Astrocyte of the spinal cord (primary cell): Measurements from ENCODE around the gene AMHR2.
A peak's percentile ranks its signal among the peaks of the same experiment; 100 is the strongest.

Experiments
- DNase-seq: peaks from one replicate; pipeline ENCODE4 v3.0.0; 2011; ENCODE audit warnings: low read depth, low spot score
- H3K4me3 ChIP-seq: 2 replicates; pipeline ENCODE4 v1.5.1; 2011; ENCODE audit warnings: low read depth, mild to moderate bottlenecking, low read length, moderate library complexity
- CTCF ChIP-seq: IDR thresholded peaks from 2 replicates; pipeline ENCODE4 v1.5.1; 2012; ENCODE audit warnings: low read depth, mild to moderate bottlenecking, low read length, inconsistent platforms
- in situ Hi-C: cut with HindIII; loops from 2 replicates; pipeline ENCODE4 v1.10.0; 2017; ENCODE audit warnings: low sequenced_read_pairs

The AMHR2 gene

GRCh38 chr12:53451661-53452158 lies 28.1 kb downstream of the AMHR2 start, which contains the start of gene PCBP2:
Gene PCBP2, plus strand, starts transcription at chr12:53452102. Its CDS starts 2,699 bp downstream, at chr12:53454801.
- DNase-seq, result peak; percentile 100
- peak within 1 kb of the TSS; percentile 98 for H3K4me3 ChIP-seq
- TF ChIP-seq CTCF, result peak; percentile 89
- in situ Hi-C loops, result no loop called here

- TF ChIP-seq CTCF, result peak; percentile 39
- in situ Hi-C loops, result no loop called here
- DNase-seq, result peak; percentile 95
- H3K4me3 ChIP-seq, result peak overlapping the region; percentile 98
Observed at GRCh38 chr12:53452159-53453077, 28.8 kb downstream of the AMHR2 start.

GRCh38 chr12:53453953-53454640 lies 30.4 kb downstream of the AMHR2 start:
- DNase-seq, result no peak
- H3K4me3 ChIP-seq, result peak overlapping the region; percentile 98
- in situ Hi-C loops, result no loop called here
- no peak for TF ChIP-seq CTCF

- DNase-seq, result no peak
- no peak overlapping the region for H3K4me3 ChIP-seq
- in situ Hi-C loops, result no loop called here
- TF ChIP-seq CTCF, result no peak
Observed at GRCh38 chr12:53454707-53455106, 31.1 kb downstream of the AMHR2 start.

- DNase-seq, result no peak
- in situ Hi-C loops, result no loop called here
Observed at GRCh38 chr12:53456654-53457366, 33.2 kb downstream of the AMHR2 start.

More at GRCh38 chr12:53456654-53457366, 33.2 kb downstream of the AMHR2 start:
- TF ChIP-seq CTCF, result no peak
- no peak overlapping the region for H3K4me3 ChIP-seq
